Neural progenitor cell (in vitro differentiated cells): ENCODE data around the gene ARL11. TPM values are rescaled to one million over a fixed set of nuclear protein-coding genes. Genes with fewer than 3 reads are reported as not detected.

Source experiments
- DNase-seq: peaks from one replicate; pipeline ENCODE4 v3.0.0-alpha.2; 2016; ENCODE audit warnings: low spot score
- H2AFZ ChIP-seq: fragments of 200-600 bp; sonication (generic); replicated peaks from 2 replicates; pipeline ENCODE4 v1.6.1; 2016; ENCODE audit warnings: antibody characterized with exemption
- H3F3A ChIP-seq: fragments of 200-600 bp; sonication (generic); 2 replicates; pipeline ENCODE4 v1.6.1; 2016; ENCODE audit warnings: antibody characterized with exemption, low read depth
- H3K27ac ChIP-seq: fragments of 200-600 bp; sonication (generic); 2 replicates; pipeline ENCODE4 v1.5.1; 2016; ENCODE audit warnings: mild to moderate bottlenecking
- H3K27me3 ChIP-seq: fragments of 200-600 bp; sonication (generic); 2 replicates; pipeline ENCODE4 v1.6.1; 2016; ENCODE audit warnings: mild to moderate bottlenecking, moderate library complexity
- H3K36me3 ChIP-seq: fragments of 200-600 bp; sonication (generic); 2 replicates; pipeline ENCODE4 v1.5.1; 2016
- H3K4me1 ChIP-seq: fragments of 200-600 bp; sonication (generic); 2 replicates; pipeline ENCODE4 v1.6.1; 2016; ENCODE audit warnings: mixed run types
- H3K4me2 ChIP-seq: fragments of 200-600 bp; sonication (generic); 2 replicates; pipeline ENCODE4 v1.6.1; 2016
- H3K4me3 ChIP-seq: fragments of 200-600 bp; sonication (generic); 2 replicates; pipeline ENCODE4 v1.5.1; 2016
- H3K79me2 ChIP-seq: fragments of 200-600 bp; sonication (generic); 2 replicates; pipeline ENCODE4 v1.6.1; 2016; ENCODE audit warnings: low read depth
- H3K9ac ChIP-seq: fragments of 200-600 bp; sonication (generic); 2 replicates; pipeline ENCODE4 v1.6.1; 2016
- H3K9me3 ChIP-seq: fragments of 200-600 bp; sonication (generic); 2 replicates; pipeline ENCODE4 v1.5.1; 2016; ENCODE audit warnings: low read depth
- H4K20me1 ChIP-seq: fragments of 200-600 bp; sonication (generic); 2 replicates; pipeline ENCODE4 v1.6.1; 2016; ENCODE audit warnings: low read depth
- H3K27ac Mint-ChIP-seq: 3 replicates; pipeline ENCODE4 v1.8.0; 2021; ENCODE audit warnings: mixed read lengths
- H3K27me3 Mint-ChIP-seq: 2 replicates; pipeline ENCODE4 v1.8.0; 2022; ENCODE audit warnings: low read depth, mild to moderate bottlenecking, inconsistent platforms, moderate library complexity, mixed read lengths; ENCODE audit not compliant: insufficient read depth
- H3K36me3 Mint-ChIP-seq: 3 replicates; pipeline ENCODE4 v1.8.0; 2021; ENCODE audit warnings: mixed read lengths
- H3K4me1 Mint-ChIP-seq: 3 replicates; pipeline ENCODE4 v1.8.0; 2021; ENCODE audit warnings: mixed read lengths
- H3K4me3 Mint-ChIP-seq: 3 replicates; pipeline ENCODE4 v1.8.0; 2021; ENCODE audit warnings: mild to moderate bottlenecking, moderate library complexity, mixed read lengths
- H3K9me3 Mint-ChIP-seq: 3 replicates; pipeline ENCODE4 v1.8.0; 2020; ENCODE audit warnings: mixed read lengths
- CTCF ChIP-seq: fragments of 200-600 bp; sonication (generic); IDR thresholded peaks from 2 replicates; pipeline ENCODE4 v1.5.1; 2017; ENCODE audit warnings: antibody characterized with exemption, mild to moderate bottlenecking
- EZH2 ChIP-seq: fragments of 200-600 bp; sonication (generic); IDR thresholded peaks from 2 replicates; pipeline ENCODE4 v1.6.1; 2017; ENCODE audit warnings: antibody characterized with exemption, mild to moderate bottlenecking, moderate library complexity
- EZH2phosphoT487 ChIP-seq: fragments of 200-600 bp; sonication (generic); IDR thresholded peaks from 2 replicates; pipeline ENCODE4 v1.6.1; 2017; ENCODE audit warnings: antibody characterized with exemption
- total RNA-seq: library from RNA; depleted of rRNA; stranded (reverse); fragments of >200 nt; gene quantifications from 2 replicates; pipeline ENCODE4 v1.2.3, GENCODE V29; 2015; ENCODE audit warnings: low replicate concordance

Gene ARL11
- total RNA-seq, 1 donor from 2014 or later: 0.06 TPM

- no peak for DNase-seq
- TF ChIP-seq CTCF (no peak), EZH2 (no peak), EZH2phosphoT487 (no peak)
- no peak overlapping the region for H3K27ac ChIP-seq
- no peaks in the 10 kb centered on the region for H3K36me3 Mint-ChIP-seq
- peak overlapping the region; percentile 40 for H3K4me2 ChIP-seq
- peaks cover 11% of the 10 kb centered on the region for H3K4me1 ChIP-seq
- no peaks in the 10 kb centered on the region for H3K9me3 ChIP-seq
- H3K79me2 ChIP-seq: no peaks in the 10 kb centered on the region
- peak overlapping the region; percentile 77 for H2AFZ ChIP-seq
- peak overlapping the region; percentile 16 for H3K4me3 ChIP-seq
- no peak overlapping the region for H3K4me3 Mint-ChIP-seq
- H3K27me3 ChIP-seq: no peaks in the 10 kb centered on the region
- peaks cover 2% of the 10 kb centered on the region for H3F3A ChIP-seq
- H3K9ac ChIP-seq: no peak overlapping the region
- no peaks in the 10 kb centered on the region for H4K20me1 ChIP-seq
- H3K9me3 Mint-ChIP-seq: no peaks in the 10 kb centered on the region
- H3K27me3 Mint-ChIP-seq: no peaks in the 10 kb centered on the region
- peaks cover 9% of the 10 kb centered on the region for H3K4me1 Mint-ChIP-seq
- H3K36me3 ChIP-seq: no peaks in the 10 kb centered on the region
- peak overlapping the region; percentile 42 for H3K27ac Mint-ChIP-seq
Measured at GRCh38 chr13:49635599-49636433, 7.5 kb downstream of the ARL11 start.

GRCh38 chr13:49636705-49637104 lies 8.4 kb downstream of the ARL11 start:
- Mint-ChIP-seq H3K27me3 (no peaks in the 10 kb centered on the region), H3K4me1 (peaks cover 9% of the 10 kb centered on the region)

GRCh38 chr13:49638030-49638743 lies 9.9 kb downstream of the ARL11 start:
- H3K27ac Mint-ChIP-seq: peak overlapping the region; percentile 17
- Histone ChIP-seq H3K27me3 (no peaks in the 10 kb centered on the region), H3K9me3 (no peaks in the 10 kb centered on the region), H3K27ac (no peak overlapping the region), H3K36me3 (no peaks in the 10 kb centered on the region), H3K4me1 (peaks cover 11% of the 10 kb centered on the region), H2AFZ (no peak overlapping the region), H3K4me3 (no peak overlapping the region), H3K79me2 (no peaks in the 10 kb centered on the region), H3K9ac (no peak overlapping the region), H4K20me1 (no peaks in the 10 kb centered on the region), H3K4me2 (no peak overlapping the region), H3F3A (peaks cover 5% of the 10 kb centered on the region)
- no peaks in the 10 kb centered on the region for H3K36me3 Mint-ChIP-seq
- TF ChIP-seq EZH2phosphoT487: no peak
- TF ChIP-seq EZH2: no peak
- TF ChIP-seq CTCF: no peak
- no peak for DNase-seq
- H3K9me3 Mint-ChIP-seq: no peaks in the 10 kb centered on the region
- no peak overlapping the region for H3K4me3 Mint-ChIP-seq
- peaks cover 9% of the 10 kb centered on the region for H3K4me1 Mint-ChIP-seq
- no peaks in the 10 kb centered on the region for H3K27me3 Mint-ChIP-seq

More at GRCh38 chr13:49636705-49637104, 8.4 kb downstream of the ARL11 start:
- Mint-ChIP-seq H3K4me3 (no peak overlapping the region), H3K9me3 (no peaks in the 10 kb centered on the region), H3K27ac (no peak overlapping the region), H3K36me3 (no peaks in the 10 kb centered on the region)
- TF ChIP-seq EZH2 (no peak), CTCF (no peak), EZH2phosphoT487 (no peak)
- no peaks in the 10 kb centered on the region for H3K27me3 ChIP-seq
- H4K20me1 ChIP-seq: no peaks in the 10 kb centered on the region
- H3K4me3 ChIP-seq: no peak overlapping the region
- no peak for DNase-seq
- no peak overlapping the region for H3K4me2 ChIP-seq
- no peaks in the 10 kb centered on the region for H3K36me3 ChIP-seq
- no peak overlapping the region for H2AFZ ChIP-seq
- H3F3A ChIP-seq: peaks cover 5% of the 10 kb centered on the region
- H3K4me1 ChIP-seq: peaks cover 11% of the 10 kb centered on the region
- H3K9me3 ChIP-seq: no peaks in the 10 kb centered on the region
- H3K79me2 ChIP-seq: no peaks in the 10 kb centered on the region
- no peak overlapping the region for H3K9ac ChIP-seq
- no peak overlapping the region for H3K27ac ChIP-seq
